Smooth muscle cell of the umbilical artery (primary cell): ENCODE results near the gene MED4. TPM values are rescaled to one million over a fixed set of nuclear protein-coding genes. Genes with fewer than 3 reads are reported as not detected.

ENCODE experiments used
- total RNA-seq: library from RNA; depleted of rRNA; stranded (reverse); fragments of >200 nt; gene quantifications from 2 replicates; pipeline ENCODE4 v1.2.3, GENCODE V29; 2014

Gene MED4
- 20.2 and 28.4 TPM in 2 replicates for total RNA-seq

GRCh38 chr13:48094781-48095502, at the start of gene MED4:
TSS of gene MED4 (minus strand) at chr13:48095104. CDS start at chr13:48095078, 26 bp downstream.

GRCh38 chr13:48037346-48038173, 57.3 kb downstream of the MED4 start, which contains the start of gene NUDT15:
TSS of gene NUDT15 (plus strand) at chr13:48037726. CDS start at chr13:48037747, 21 bp downstream.

Other genes starting within 250 kb of the MED4 start
- 58.4 and 60.0 TPM in 2 replicates for gene SUCLA2, start 93.8 kb downstream of the MED4 start, total RNA-seq
- gene NUDT15, start 57.4 kb downstream of the MED4 start, total RNA-seq, result 15.7 and 20.9 TPM in 2 replicates
- gene ITM2B, start 138.1 kb upstream of the MED4 start, total RNA-seq, result 150 and 220 TPM in 2 replicates
- gene RB1, start 208.6 kb upstream of the MED4 start, total RNA-seq, result 24.3 and 37.9 TPM in 2 replicates